ENCODE measurements around the gene ZBTB21. TPM values are rescaled to one million over a fixed set of nuclear protein-coding genes. Genes with fewer than 3 reads are reported as not detected.
"Not testable (repeated sequence)": the region's sequence is repeated elsewhere in the genome, so short reads cannot be mapped to it uniquely, and the experiment has no call there.

The ZBTB21 gene
- total and polyA plus RNA-seq, 9 donors: 4.1 to 41.4 (median 21.9) TPM

DNA sequence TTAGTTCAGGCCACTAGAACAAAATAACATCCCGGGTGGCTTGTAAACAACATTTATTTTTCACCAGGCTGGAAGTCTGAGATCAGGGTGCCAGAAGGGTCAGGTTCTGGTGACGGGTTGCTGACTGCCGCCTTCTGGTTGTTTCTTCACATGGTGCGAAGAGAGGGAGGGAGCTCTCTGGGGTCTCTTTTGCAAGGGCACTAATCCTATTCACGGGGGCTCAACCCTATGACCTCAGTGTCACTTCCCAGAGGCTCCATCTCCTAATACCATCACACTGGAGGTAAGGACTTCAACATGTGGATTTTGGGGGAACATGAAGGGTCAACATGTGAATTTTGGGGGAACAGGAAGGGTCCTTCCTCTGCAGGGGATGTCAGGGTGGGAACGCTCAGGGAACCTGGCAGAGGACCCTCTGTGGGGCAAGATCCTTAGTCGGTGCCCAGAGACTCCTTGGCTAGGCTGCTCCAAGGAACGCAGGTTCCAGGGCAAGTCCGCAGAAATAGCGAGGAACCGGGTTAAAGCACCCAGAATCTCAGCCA is 47.7 kb downstream of the ZBTB21 start:
- Histone ChIP-seq H3K36me3 (no peaks in the 10 kb centered on the region), H3K4me3 (no peak overlapping the region), H3K27me3 (no peaks in the 10 kb centered on the region), H3K9me3 (no peaks in the 10 kb centered on the region), H3K27ac (no peak overlapping the region), H3K4me1 (ENCODE audit: insufficient read depth) (peaks cover 3% of the 10 kb centered on the region)
- peak in 1 of 5 donors; percentile 10 for DNase-seq
- TF ChIP-seq CTCF (IDR thresholded peaks at IDR 0.05) (no peak), POLR2A (IDR thresholded peaks at IDR 0.05) (no peak), EP300 (IDR thresholded peaks at IDR 0.05) (no peak)
- intact Hi-C loops (cut with DNase I): loop anchor here in 1 of 4 donors (5.0 kb wide), 1 partner anchor 50 kb away; the partner anchor contains the start of gene ZBTB21
- WGBS, 3 donors: 73 to 80% (median 73%) methylated on average over 11 of the region's 11 CpGs

- WGBS, 3 donors: 78 to 84% (median 81%) methylated on average over 8 of the region's 8 CpGs
- Histone ChIP-seq H3K27ac (no peak overlapping the region), H3K4me3 (no peak overlapping the region), H3K9me3 (no peaks in the 10 kb centered on the region), H3K4me1 (ENCODE audit: insufficient read depth) (peaks cover 7% of the 10 kb centered on the region), H3K36me3 (no peaks in the 10 kb centered on the region), H3K27me3 (no peaks in the 10 kb centered on the region)
- DNase-seq: peak in 1 of 5 donors; percentile 27
- no peak for TF ChIP-seq POLR2A (IDR thresholded peaks at IDR 0.05)
- no peak for TF ChIP-seq CTCF (IDR thresholded peaks at IDR 0.05)
- no peak for TF ChIP-seq EP300 (IDR thresholded peaks at IDR 0.05)
- intact Hi-C loops (cut with DNase I): loop anchor here in 1 of 4 donors (5.0 kb wide), 1 partner anchor 51 kb away; the partner anchor contains the start of gene ZBTB21
Observed at GRCh38 chr21:41961753-41962152, 48.4 kb downstream of the ZBTB21 start.

DNA sequence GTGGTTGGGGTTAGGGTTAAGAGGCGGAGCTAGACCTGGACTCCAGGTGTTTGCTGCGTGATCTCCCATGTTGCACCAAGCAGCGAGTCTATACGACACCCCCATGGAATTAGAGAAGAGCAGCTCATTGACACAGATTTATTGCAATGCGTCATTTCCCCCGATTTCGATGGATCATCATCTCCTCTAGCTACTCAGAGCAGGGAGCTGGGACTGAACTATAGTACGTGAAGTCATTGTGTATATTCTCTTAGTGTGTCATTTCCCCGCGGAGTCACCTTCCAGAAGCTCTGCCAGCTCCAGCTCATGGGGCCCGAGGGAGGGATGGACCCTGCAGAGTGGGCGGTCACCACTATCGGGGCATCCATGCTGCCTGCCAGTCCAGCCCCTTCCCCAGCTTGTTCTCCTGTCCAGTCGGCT is 48.9 kb downstream of the ZBTB21 start:
- Histone ChIP-seq H3K27me3 (no peaks in the 10 kb centered on the region), H3K4me1 (ENCODE audit: insufficient read depth) (peaks cover 7% of the 10 kb centered on the region), H3K4me3 (no peak overlapping the region), H3K27ac (no peak overlapping the region), H3K36me3 (no peaks in the 10 kb centered on the region), H3K9me3 (no peaks in the 10 kb centered on the region)
- intact Hi-C loops (cut with DNase I): loop anchor here in 1 of 4 donors (5.0 kb wide), 1 partner anchor 51 kb away; the partner anchor contains the start of gene ZBTB21
- peak in 1 of 5 donors; percentile 24 for DNase-seq
- TF ChIP-seq CTCF (IDR thresholded peaks at IDR 0.05): no peak
- TF ChIP-seq POLR2A (IDR thresholded peaks at IDR 0.05): no peak
- TF ChIP-seq EP300 (IDR thresholded peaks at IDR 0.05): no peak
- WGBS, 3 donors: 84 to 91% (median 84%) methylated on average over 14 of the region's 14 CpGs

- no peaks in the 10 kb centered on the region for H3K27me3 ChIP-seq
- H3K4me1 ChIP-seq (ENCODE audit: insufficient read depth): peaks cover 7% of the 10 kb centered on the region
- no peak for TF ChIP-seq POLR2A (IDR thresholded peaks at IDR 0.05)
- TF ChIP-seq EP300 (IDR thresholded peaks at IDR 0.05): no peak
- no peak for TF ChIP-seq CTCF (IDR thresholded peaks at IDR 0.05)
- H3K4me3 ChIP-seq: no peak overlapping the region
- intact Hi-C loops (cut with DNase I): loop anchor here in 1 of 4 donors (5.0 kb wide), 1 partner anchor 52 kb away; the partner anchor contains the start of gene ZBTB21
- H3K36me3 ChIP-seq: no peaks in the 10 kb centered on the region
- DNase-seq: peak in 1 of 5 donors; percentile 12
- no peaks in the 10 kb centered on the region for H3K9me3 ChIP-seq
- no peak overlapping the region for H3K27ac ChIP-seq
- 89 to 92% (median 89%) methylated on average over 8 of the region's 8 CpGs for WGBS, 3 donors
Observed at GRCh38 chr21:41960386-41960785, 49.8 kb downstream of the ZBTB21 start.

- H3K9me3 ChIP-seq, H3K27me3 ChIP-seq, H3K4me3 ChIP-seq, H3K36me3 ChIP-seq, H3K27ac ChIP-seq: not testable (repeated sequence)
- intact Hi-C loops (cut with DNase I): loop anchor here in 3 of 4 donors (5.0 to 10.0 kb wide), 3 partner anchors 45 to 75 kb away; partner anchors contain the start of gene ZBTB21 (in 1 of the 3)
- 94 to 97% (median 95%) methylated on average over 11 of the region's 11 CpGs for WGBS, 3 donors
- peak in 1 of 5 donors; percentile 22 for DNase-seq
- H3K4me1 ChIP-seq (ENCODE audit: insufficient read depth): peaks cover 10% of the 10 kb centered on the region
Observed at GRCh38 chr21:41959697-41960096, 50.5 kb downstream of the ZBTB21 start.
